Smooth muscle cell of trachea (primary cell): ENCODE data around the gene ATOH7. TPM values are rescaled to one million over a fixed set of nuclear protein-coding genes. Genes with fewer than 3 reads are reported as not detected.

Experiments
- total RNA-seq: library from RNA; depleted of rRNA; stranded (reverse); fragments of >200 nt; gene quantifications from 2 replicates; pipeline ENCODE4 v1.2.1, GENCODE V29; 2014

Gene ATOH7
- total RNA-seq: 0.17 TPM in 1 of 2 replicates, not detected in the other

DNA sequence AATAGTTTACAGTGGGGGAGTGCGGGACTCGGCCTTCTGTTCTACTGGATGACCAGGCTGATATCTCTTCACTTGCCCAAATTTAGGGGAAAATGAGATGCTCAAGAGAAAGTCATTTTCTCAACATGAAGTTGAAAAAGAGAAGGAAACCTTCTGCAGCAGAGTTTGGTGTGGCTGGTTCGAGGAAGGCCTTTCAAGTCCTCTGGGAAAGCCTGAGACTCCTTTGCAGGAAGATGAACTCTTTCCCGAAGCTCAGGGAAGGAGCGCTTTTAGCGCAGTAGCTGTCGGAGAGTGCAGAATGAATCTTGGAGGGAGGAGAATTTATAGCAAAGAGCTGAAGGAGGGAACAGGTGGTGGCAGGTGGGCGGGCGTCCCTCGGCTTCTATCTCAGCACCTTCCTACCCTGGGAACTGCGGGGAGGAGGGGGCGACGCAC lies at the start of gene ATOH7:
Gene ATOH7 (minus strand): TSS at position 297 of the 435 bp plus-strand sequence. CDS start 436 bp downstream, outside the sequence.

Other genes with a start within 250 kb of the ATOH7 start
- 74.6 and 119 TPM in 2 replicates for gene HERC4, start 156.8 kb downstream of the ATOH7 start, total RNA-seq
- 0.15 and 0.33 TPM in 2 replicates for gene MYPN, start 122.6 kb downstream of the ATOH7 start, total RNA-seq
- gene HNRNPH3, start 100.0 kb upstream of the ATOH7 start, total RNA-seq: 19.0 and 33.7 TPM in 2 replicates
- 5.5 and 5.6 TPM in 2 replicates for gene PBLD, start 100.8 kb upstream of the ATOH7 start, total RNA-seq
- 19.4 and 33.6 TPM in 2 replicates for gene RUFY2, start 175.2 kb upstream of the ATOH7 start, total RNA-seq
- 3.1 and 10.3 TPM in 2 replicates for gene DNA2, start 239.9 kb upstream of the ATOH7 start, total RNA-seq